Stimulated activated CD8-positive, alpha-beta memory T cell treated with anti-CD3 and anti-CD28 coated beads, Interleukin-4, amount 100 ng/mL, for 4 hours (primary cell): ENCODE data around the gene IGSF8.

Experiments used
- DNase-seq, 2 donors: peaks; one replicate each; pipeline ENCODE4 v3.0.0-alpha.2; 2020; ENCODE audit warnings: low read depth in 2 of 2, low spot score in 1 of 2

The IGSF8 gene

DNA sequence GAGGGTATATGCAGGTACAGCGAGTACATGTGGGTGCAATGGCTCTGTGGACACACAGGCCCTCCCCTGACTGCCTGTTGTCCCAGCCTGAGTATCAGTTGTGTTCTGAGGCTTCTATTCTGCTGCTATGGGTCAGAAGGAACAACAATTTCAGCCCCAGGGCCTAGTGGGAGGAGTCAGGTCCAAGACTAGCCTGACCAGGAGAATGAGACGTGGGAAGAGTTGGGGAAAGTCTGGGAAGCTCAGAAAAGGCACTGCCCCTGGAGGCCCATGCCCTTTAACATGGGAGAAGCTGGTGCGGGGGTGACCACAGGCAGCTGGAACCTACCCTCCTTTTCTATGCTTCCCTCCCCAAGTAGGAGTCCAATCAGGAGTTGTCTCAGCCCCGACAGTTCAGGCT, 7.7 kb downstream of the IGSF8 start:
- no peak for DNase-seq

DNA sequence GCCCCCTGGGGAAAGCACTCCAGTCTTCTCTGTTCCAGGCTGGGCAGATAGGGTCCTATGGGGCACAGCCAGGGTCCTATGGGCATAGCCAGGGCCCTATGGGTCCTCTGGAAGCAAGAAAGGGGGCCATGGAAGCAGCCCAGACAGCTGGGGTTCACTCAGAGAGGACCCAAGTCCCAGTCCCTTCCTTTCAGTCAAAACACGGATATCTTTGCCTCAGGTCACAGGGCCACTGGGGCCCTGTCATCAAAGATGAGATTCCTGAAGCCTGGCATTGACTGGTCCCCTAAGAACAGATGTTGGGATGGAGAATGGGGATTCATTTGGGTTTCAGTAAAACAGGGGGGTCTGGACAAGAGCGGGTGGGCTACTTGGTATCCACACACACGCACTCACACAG, 8.5 kb downstream of the IGSF8 start:
- DNase-seq, result no peak

- no peak for DNase-seq
Measured at GRCh38 chr1:160087118-160087662, 11.2 kb downstream of the IGSF8 start.

DNA sequence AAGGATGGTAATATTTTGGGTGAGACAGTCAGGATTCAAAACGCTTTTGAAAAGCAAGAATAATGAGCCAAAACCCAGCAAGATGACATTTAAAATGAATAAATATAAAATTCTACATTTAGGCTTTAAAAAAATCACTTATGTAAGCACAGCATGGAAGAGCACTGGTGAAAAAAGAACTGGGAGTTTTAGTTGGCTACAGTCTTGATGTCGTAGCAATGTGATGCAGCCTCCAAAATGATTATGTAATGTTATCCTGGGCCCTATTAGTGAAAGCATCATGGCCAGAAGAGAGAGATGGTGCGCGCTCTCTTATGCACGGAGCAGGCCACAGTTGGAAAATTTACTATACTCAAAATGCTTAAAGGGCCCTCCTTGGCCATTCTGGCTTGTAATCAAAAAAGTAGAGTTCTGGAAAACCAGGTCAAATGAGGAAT, 11.9 kb downstream of the IGSF8 start:
- no peak for DNase-seq

- DNase-seq, result peak; percentile 47 to 59
Measured at GRCh38 chr1:160085686-160086455, 12.5 kb downstream of the IGSF8 start.

- DNase-seq, result no peak
Measured at GRCh38 chr1:160084771-160085321, 13.6 kb downstream of the IGSF8 start.

DNA sequence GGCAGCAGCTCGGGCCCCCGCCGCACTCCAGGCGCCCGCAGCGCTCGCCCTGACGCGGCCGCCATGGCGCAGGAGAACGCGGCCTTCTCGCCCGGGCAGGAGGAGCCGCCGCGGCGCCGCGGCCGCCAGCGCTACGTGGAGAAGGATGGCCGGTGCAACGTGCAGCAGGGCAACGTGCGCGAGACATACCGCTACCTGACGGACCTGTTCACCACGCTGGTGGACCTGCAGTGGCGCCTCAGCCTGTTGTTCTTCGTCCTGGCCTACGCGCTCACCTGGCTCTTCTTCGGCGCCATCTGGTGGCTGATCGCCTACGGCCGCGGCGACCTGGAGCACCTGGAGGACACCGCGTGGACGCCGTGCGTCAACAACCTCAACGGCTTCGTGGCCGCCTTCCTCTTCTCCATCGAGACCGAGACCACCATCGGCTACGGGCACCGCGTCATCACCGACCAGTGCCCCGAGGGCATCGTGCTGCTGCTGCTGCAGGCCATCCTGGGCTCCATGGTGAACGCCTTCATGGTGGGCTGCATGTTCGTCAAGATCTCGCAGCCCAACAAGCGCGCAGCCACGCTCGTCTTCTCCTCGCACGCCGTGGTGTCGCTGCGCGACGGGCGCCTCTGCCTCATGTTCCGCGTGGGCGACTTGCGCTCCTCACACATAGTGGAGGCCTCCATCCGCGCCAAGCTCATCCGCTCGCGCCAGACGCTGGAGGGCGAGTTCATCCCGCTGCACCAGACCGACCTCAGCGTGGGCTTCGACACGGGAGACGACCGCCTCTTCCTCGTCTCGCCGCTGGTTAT, 14.2 kb downstream of the IGSF8 start:
- DNase-seq, result peak; percentile 40 to 41

- DNase-seq, result no peak
Measured at GRCh38 chr1:160082926-160083325, 15.5 kb downstream of the IGSF8 start.

- no peak for DNase-seq
Measured at GRCh38 chr1:160082487-160082886, 15.9 kb downstream of the IGSF8 start.

DNA sequence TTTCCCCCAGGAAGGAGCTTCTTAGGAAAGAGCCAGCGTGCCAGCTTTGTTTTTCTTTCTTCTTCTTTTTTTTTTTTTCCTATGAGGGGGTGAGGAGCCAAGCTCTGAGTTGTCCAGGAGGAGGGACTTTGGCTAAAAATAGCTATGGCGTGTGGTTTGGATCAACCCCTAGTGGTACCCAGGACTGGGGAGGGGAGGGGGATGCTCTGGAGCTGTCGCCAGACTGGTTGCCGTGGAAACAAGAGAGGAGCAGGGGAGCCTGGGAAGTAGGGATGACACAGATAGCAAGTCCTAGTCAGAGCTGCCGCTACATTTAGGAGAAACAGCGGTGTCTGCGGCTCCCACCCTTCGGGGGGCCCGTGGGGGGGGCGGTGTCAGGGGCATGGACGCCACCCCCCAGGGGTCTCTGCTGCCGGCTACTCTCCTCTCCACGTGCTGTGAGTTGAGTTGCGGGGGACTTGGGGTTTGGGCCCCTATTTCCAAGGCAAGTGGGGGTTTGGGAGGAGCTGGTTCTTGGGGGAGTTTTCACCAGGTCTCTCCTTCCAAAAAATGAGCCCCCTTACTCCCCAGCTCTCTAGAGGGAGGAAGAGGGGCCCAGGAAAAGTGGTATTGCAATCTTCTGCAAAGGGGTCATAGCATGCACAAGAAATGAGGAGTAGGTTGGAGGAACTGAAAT, 17.0 kb downstream of the IGSF8 start, which contains the start of gene KCNJ9:
TSS of gene KCNJ9 (plus strand) at position 278 of the 676 bp plus-strand sequence. CDS start 2,493 bp downstream, outside the sequence.
- no peak for DNase-seq

DNA sequence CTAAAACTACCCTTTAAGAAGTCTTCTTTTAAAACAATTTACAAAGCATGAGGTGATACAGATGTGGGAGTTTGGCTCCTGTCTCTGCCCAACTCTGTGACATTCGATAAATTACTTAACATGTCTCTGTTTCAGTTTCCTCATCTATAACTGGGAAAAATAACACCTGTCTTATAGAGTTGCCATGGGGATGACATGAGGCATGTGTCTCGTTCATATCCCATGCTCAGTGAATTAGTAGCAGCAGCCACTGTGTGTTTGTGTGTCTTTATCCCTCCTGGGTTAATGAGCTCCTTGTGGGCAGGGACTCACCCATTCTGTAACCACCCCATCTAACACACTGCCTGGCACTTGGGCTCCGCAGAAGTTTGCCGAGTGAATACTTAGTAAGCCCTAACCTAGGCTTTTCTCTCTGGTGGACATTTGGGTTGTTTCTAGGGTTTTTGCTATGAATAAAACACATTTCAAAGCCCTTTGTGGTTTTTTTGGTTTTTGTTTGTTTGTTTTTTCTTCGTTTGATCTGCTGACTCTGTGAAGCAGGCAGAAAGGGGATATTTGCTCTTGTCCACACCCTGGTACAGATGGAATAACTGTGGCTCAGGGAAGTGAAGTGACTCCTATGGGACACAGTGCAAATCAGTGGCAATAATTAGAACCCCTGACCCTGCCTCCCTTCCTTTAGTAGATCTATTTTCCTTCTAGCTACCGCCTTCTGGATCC, 17.9 kb downstream of the IGSF8 start:
- DNase-seq, result no peak

- no peak for DNase-seq
Measured at GRCh38 chr1:160079448-160079847, 19.0 kb downstream of the IGSF8 start.

DNA sequence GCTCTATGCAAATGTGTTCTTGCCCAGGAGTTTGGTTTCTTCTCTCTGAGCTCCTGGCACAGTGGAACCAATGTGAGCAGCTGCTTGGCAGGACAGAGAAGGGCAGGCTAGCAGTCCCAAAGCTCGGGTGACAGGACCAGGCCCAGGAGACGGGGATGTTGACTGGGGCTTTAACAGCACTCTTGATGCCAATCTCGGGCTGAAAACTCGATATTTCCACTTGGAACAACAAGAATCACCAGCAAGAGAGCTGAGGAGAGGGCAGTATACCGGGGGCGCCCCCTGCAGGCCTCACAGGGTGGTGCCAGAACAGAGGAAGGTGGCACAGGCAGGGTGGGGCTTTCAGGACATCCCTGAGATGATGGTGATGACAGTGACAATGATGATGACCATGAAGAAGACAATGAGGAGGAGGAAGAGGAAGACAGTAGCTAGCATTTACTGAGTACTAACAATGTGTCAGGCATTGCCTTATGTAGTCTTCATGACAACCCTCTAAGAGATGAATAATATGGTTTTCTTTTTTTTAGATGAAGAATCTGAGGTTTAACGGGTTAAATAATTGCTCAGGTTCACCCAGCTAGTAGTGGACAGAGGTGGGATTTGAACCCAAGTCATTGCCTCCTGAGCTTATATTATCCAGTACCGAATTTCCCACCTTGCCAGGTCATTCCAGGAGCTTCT, 19.8 kb downstream of the IGSF8 start:
- no peak for DNase-seq

GRCh38 chr1:160077486-160077885, 20.9 kb downstream of the IGSF8 start:
- no peak for DNase-seq

DNA sequence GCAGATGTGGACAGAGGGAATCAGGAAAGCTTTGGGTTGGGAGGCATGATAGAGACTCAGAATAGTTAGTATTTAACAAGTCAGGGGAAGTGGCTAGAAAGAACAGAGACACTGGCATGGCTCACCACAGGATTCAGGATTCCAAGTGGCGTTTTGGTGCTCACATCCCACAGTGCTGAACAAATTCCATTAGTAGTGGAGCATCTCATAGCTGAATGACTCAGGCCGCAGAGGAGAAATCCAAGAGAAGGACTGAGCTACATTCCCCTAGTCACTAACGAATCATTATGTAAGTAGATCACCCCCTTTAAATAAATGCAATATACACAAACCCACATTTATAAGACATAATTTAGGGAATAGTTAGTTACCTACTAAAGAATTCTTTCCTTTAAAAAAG, 22.1 kb downstream of the IGSF8 start:
- DNase-seq, result no peak

DNA sequence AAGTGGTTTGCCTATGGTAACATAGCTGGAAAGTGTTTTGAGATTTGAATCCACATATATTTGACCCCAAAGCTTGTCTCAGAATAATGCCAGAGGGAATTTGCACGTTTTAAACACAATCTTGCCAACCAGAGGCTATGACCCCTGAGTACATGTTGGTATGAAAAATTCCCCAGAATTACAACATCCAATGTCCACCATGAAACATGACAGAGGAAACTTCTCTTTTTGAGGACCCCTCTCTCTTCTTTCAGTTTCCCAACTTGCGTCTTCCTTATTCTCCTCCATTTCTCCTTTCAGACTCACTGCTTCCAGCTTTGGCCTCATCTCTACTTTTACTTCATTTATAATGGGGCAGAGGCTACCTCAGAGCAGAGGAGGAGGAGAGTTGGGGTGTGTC, 22.6 kb downstream of the IGSF8 start:
- DNase-seq, result no peak

DNA sequence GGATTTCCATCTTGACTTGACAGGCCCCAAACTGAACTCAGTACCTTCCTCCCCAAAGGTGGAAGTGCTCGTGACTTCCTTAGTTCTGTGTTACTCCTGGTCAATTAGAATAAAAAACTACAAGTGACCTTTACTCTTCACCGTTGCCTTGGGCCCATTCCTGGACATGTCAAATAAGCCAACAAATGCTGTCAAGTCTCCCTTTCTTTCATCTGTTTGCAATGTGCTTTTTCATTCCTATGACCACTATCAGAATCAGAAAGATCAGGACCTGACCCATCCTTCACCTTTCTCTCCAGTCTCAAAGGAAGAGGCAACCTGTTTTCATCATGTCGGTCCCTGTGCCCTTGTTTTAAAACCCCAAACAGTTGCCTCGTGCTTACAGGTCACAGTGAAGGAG, 23.6 kb downstream of the IGSF8 start:
- DNase-seq, result no peak

DNA sequence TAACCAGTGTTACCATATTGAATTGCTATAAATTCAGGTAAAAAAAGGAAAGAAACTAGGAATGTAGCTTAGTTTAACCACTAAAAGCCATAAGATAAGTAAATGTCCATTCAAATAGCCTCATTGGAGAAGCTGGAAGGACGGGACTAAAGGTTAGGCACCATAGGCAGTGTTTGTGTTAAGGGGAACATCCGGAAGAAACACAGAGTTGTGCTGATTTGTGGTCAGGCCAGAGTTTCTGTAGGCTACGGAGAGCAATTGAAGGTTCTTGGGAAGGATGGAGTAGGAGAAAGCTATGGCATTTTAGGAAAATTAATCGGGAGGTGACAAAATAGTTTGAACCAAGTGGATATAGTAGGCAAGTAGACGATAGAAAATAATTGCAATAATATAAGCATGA, 27.1 kb downstream of the IGSF8 start:
- DNase-seq, result no peak

- peak; percentile 42 to 65 for DNase-seq
Measured at GRCh38 chr1:160070243-160071163, 27.9 kb downstream of the IGSF8 start.
